H9 (cell line): ENCODE measurements around the gene BLOC1S3. TPM values are rescaled to one million over a fixed set of nuclear protein-coding genes. Genes with fewer than 3 reads are reported as not detected.
A peak's percentile ranks its signal among the peaks of the same experiment; 100 is the strongest.

ENCODE experiments used
- DNase-seq: peaks from one replicate; pipeline ENCODE4 v3.0.0-alpha.2; 2017
- H2AFZ ChIP-seq: one replicate; pipeline ENCODE4 v1.6.1; 2013; ENCODE audit warnings: mild to moderate bottlenecking, low read length, control low read depth, moderate library complexity
- H2AK5ac ChIP-seq: 2 replicates; pipeline ENCODE4 v1.6.1; 2013; ENCODE audit warnings: low read length, control low read depth, mixed read lengths; ENCODE audit not compliant: insufficient read length
- H2BK120ac ChIP-seq: one replicate; pipeline ENCODE4 v1.6.1; 2013; ENCODE audit warnings: low read depth, mild to moderate bottlenecking, low read length, control low read depth, inconsistent platforms; ENCODE audit not compliant: poor library complexity, severe bottlenecking
- H2BK12ac ChIP-seq: 2 replicates; pipeline ENCODE4 v1.6.1; 2013; ENCODE audit warnings: low read length, control low read depth, mixed read lengths, low read depth; ENCODE audit not compliant: insufficient read length
- H2BK15ac ChIP-seq: 2 replicates; pipeline ENCODE4 v1.6.1; 2013; ENCODE audit warnings: low read depth, low read length, control low read depth
- H2BK20ac ChIP-seq: one replicate; pipeline ENCODE4 v1.6.1; 2013; ENCODE audit warnings: low read depth, mild to moderate bottlenecking, low read length, control low read depth, inconsistent platforms; ENCODE audit not compliant: poor library complexity, severe bottlenecking
- H2BK5ac ChIP-seq: 2 replicates; pipeline ENCODE4 v1.6.1; 2013; ENCODE audit warnings: low read length, control low read depth, mixed read lengths; ENCODE audit not compliant: insufficient read length
- H3K14ac ChIP-seq: 2 replicates; pipeline ENCODE4 v1.6.1; 2013; ENCODE audit warnings: low read length, control low read depth; ENCODE audit not compliant: insufficient read depth
- H3K18ac ChIP-seq: 2 replicates; pipeline ENCODE4 v1.6.1; 2013; ENCODE audit warnings: low read depth, mild to moderate bottlenecking, mixed read lengths, low read length, control low read depth; ENCODE audit not compliant: insufficient read length
- H3K23ac ChIP-seq: 2 replicates; pipeline ENCODE4 v1.6.1; 2013; ENCODE audit warnings: low read length, control low read depth, mixed read lengths, low read depth; ENCODE audit not compliant: insufficient read length
- H3K23me2 ChIP-seq: 2 replicates; pipeline ENCODE4 v1.6.1; 2013; ENCODE audit warnings: low read depth, mild to moderate bottlenecking, mixed read lengths, low read length, control low read depth; ENCODE audit not compliant: insufficient read length, poor library complexity, severe bottlenecking
- H3K27ac ChIP-seq: 2 replicates; pipeline ENCODE4 v1.5.1; 2013; ENCODE audit warnings: low read length, control low read depth, mixed read lengths, low read depth; ENCODE audit not compliant: insufficient read length
- H3K27me3 ChIP-seq: 2 replicates; pipeline ENCODE4 v1.6.1; 2013; ENCODE audit warnings: low read length, control low read depth, inconsistent platforms; ENCODE audit not compliant: insufficient read depth
- H3K4ac ChIP-seq: 2 replicates; pipeline ENCODE4 v1.6.1; 2013; ENCODE audit warnings: low read depth, mild to moderate bottlenecking, control low read depth, inconsistent platforms, low read length, moderate library complexity
- H3K4me1 ChIP-seq: 2 replicates; pipeline ENCODE4 v1.6.1; 2013; ENCODE audit warnings: low read length, control low read depth, inconsistent platforms; ENCODE audit not compliant: insufficient read depth
- H3K4me2 ChIP-seq: 2 replicates; pipeline ENCODE4 v1.6.1; 2013; ENCODE audit warnings: low read length, control low read depth, mixed read lengths; ENCODE audit not compliant: insufficient read length, insufficient read depth
- H3K56ac ChIP-seq: 2 replicates; pipeline ENCODE4 v1.6.1; 2013; ENCODE audit warnings: low read depth, mild to moderate bottlenecking, mixed read lengths, low read length, control low read depth; ENCODE audit not compliant: insufficient read length
- H3K79me1 ChIP-seq: 2 replicates; pipeline ENCODE4 v1.6.1; 2013; ENCODE audit warnings: low read depth, mild to moderate bottlenecking, moderate library complexity, low read length, control low read depth, inconsistent platforms; ENCODE audit not compliant: insufficient read depth, poor library complexity, severe bottlenecking
- H3K79me2 ChIP-seq: 2 replicates; pipeline ENCODE4 v1.6.1; 2013; ENCODE audit warnings: low read length, control low read depth, inconsistent platforms; ENCODE audit not compliant: insufficient read depth
- H3K9ac ChIP-seq: 2 replicates; pipeline ENCODE4 v1.6.1; 2013; ENCODE audit warnings: low read length, control low read depth, mixed read lengths; ENCODE audit not compliant: insufficient read length; ENCODE audit errors: extremely low read depth
- H3K9me3 ChIP-seq: one replicate; pipeline ENCODE4 v1.6.1; 2013; ENCODE audit warnings: low read depth, low read length, inconsistent platforms; ENCODE audit not compliant: control insufficient read depth
- H3T11ph ChIP-seq: one replicate; pipeline ENCODE4 v1.6.1; 2013; ENCODE audit warnings: mild to moderate bottlenecking, low read length, control low read depth, inconsistent platforms
- H4K20me1 ChIP-seq: one replicate; pipeline ENCODE4 v1.6.1; 2013; ENCODE audit not compliant: control insufficient read depth, insufficient read length, insufficient read depth
- H4K5ac ChIP-seq: 2 replicates; pipeline ENCODE4 v1.6.1; 2013; ENCODE audit warnings: low read depth, mild to moderate bottlenecking, mixed read lengths, low read length, control low read depth; ENCODE audit not compliant: insufficient read length
- H4K8ac ChIP-seq: replicated peaks from 2 replicates; pipeline ENCODE4 v1.6.1; 2013; ENCODE audit warnings: low read length, control low read depth, mixed read lengths, low read depth; ENCODE audit not compliant: insufficient read length
- H4K91ac ChIP-seq: 2 replicates; pipeline ENCODE4 v1.6.1; 2013; ENCODE audit warnings: low read depth, mild to moderate bottlenecking, moderate library complexity, mixed read lengths, low read length, control low read depth; ENCODE audit not compliant: insufficient read length
- H3K27ac Mint-ChIP-seq, 3 experiments: 2 replicates in 2 of 3; 3 replicates in 1 of 3; pipeline ENCODE4 v1.8.0; 2020 to 2021; ENCODE audit warnings: mixed read lengths in 3 of 3, mild to moderate bottlenecking in 1 of 3, moderate library complexity in 1 of 3
- H3K27me3 Mint-ChIP-seq: 2 replicates; pipeline ENCODE4 v1.8.0; 2021; ENCODE audit warnings: low read depth, mild to moderate bottlenecking, moderate library complexity, mixed read lengths
- H3K36me3 Mint-ChIP-seq, 3 experiments: 2 replicates in 2 of 3; 3 replicates in 1 of 3; pipeline ENCODE4 v1.8.0; 2020 to 2021; ENCODE audit warnings: low read depth in 3 of 3, mixed read lengths in 3 of 3; ENCODE audit not compliant: insufficient read depth in 1 of 3
- H3K4me1 Mint-ChIP-seq, 2 experiments: 2 replicates each; pipeline ENCODE4 v1.8.0; 2020; ENCODE audit warnings: mixed read lengths in 2 of 2
- H3K4me3 Mint-ChIP-seq, 2 experiments: 2 replicates in 1 of 2; 3 replicates in 1 of 2; pipeline ENCODE4 v1.8.0; 2020 to 2021; ENCODE audit warnings: mild to moderate bottlenecking in 2 of 2, mixed read lengths in 2 of 2, moderate library complexity in 1 of 2
- H3K9me3 Mint-ChIP-seq, 2 experiments: 2 replicates in 1 of 2; 3 replicates in 1 of 2; pipeline ENCODE4 v1.8.0; 2020; ENCODE audit warnings: mild to moderate bottlenecking in 2 of 2, mixed read lengths in 2 of 2, moderate library complexity in 1 of 2
- CTCF ChIP-seq: fragments of 200-600 bp; sonication (generic); conservative IDR thresholded peaks from 3 replicates; pipeline ENCODE4 v1.8.0; 2021; ENCODE audit warnings: antibody characterized with exemption, mild to moderate bottlenecking
- WGBS: extraction: QIAGEN DNeasy Blood & Tissue Kit; methylation state at CpG from one replicate; pipeline ENCODE4 v1.1.7; 2013; ENCODE audit warnings: missing lambda C conversion rate, low lambda C conversion rate, mixed read lengths; ENCODE audit not compliant: insufficient read length; ENCODE audit errors: extremely low coverage; 5-methylcytosine and 5-hydroxymethylcytosine counted together
- total RNA-seq: library from RNA; stranded (reverse); gene quantifications from 2 replicates; pipeline ENCODE4 v1.2.1, GENCODE V29; 2021

Gene BLOC1S3
- total RNA-seq, 1 experiment from 2014 or later = 9.2 TPM

DNA sequence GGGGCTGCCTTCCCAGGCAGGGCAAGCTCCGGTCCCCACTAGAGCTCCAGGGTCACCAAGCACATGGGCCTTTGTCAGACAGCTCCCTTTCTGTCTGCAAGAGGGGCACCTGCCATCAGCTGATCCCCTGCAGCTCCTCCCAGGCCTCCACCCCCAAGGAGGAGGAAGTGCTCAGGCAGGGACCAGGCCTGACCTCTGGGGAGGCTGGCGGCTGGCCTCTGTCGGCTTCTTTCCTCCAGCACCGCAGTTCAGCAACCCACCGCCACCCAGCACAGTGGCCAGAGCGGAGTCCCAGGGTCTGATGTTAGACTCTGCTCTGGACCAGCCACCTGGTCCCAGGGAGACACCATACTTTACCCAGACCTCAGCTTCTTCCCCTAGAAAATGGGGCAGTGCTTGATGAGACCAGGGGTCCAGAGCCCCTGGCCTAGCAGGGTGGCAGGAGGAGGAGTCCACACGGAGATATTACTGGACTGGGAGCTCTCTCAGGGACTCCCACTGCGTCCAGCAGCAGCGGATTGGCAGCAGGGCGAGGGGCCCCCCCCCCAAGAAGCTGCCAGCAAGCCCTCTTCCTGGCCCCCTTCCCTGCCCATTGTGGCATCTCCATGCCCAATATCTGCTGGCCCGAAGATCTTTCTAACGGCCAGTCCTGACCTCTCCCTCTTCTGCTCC is 41.9 kb upstream of the BLOC1S3 start:
- Mint-ChIP-seq H3K9me3 (no peaks in the 10 kb centered on the region), H3K4me1 (peaks cover 27 to 29% of the 10 kb centered on the region in 2 experiments), H3K36me3 (peaks cover 7 to 10% (median 10%) of the 10 kb centered on the region in 3 experiments; a peak in 6 of 7 replicates), H3K27ac (peak overlapping the region in 2 of 3 experiments; percentile 87 to 88; a peak in 4 of 7 replicates), H3K4me3 (no peak overlapping the region; a peak in 1 of 5 replicates), H3K27me3 (no peaks in the 10 kb centered on the region)
- H4K5ac ChIP-seq = no peak overlapping the region
- H3K23ac ChIP-seq = no peak overlapping the region
- no peak overlapping the region for H2BK12ac ChIP-seq
- H3K56ac ChIP-seq = no peak overlapping the region
- H2BK120ac ChIP-seq = no peak overlapping the region
- H2AK5ac ChIP-seq = no peak overlapping the region
- peak overlapping the region; percentile 28 for H3K18ac ChIP-seq
- no peak overlapping the region for H3K4me2 ChIP-seq
- H2BK15ac ChIP-seq = no peak overlapping the region
- no peaks in the 10 kb centered on the region for H4K20me1 ChIP-seq
- DNase-seq = no peak
- H3K27me3 ChIP-seq = no peaks in the 10 kb centered on the region
- H3K23me2 ChIP-seq = no peaks in the 10 kb centered on the region
- peak overlapping the region; percentile 40; the same call in 1 of the 2 replicates for H3K14ac ChIP-seq
- H3K4me1 ChIP-seq = no peaks in the 10 kb centered on the region
- H2BK5ac ChIP-seq = no peak overlapping the region
- H3T11ph ChIP-seq = no peak overlapping the region
- no CpG with 5 or more reads among the region's 12 CpGs for WGBS
- no peak overlapping the region for H4K91ac ChIP-seq
- H3K27ac ChIP-seq = no peak overlapping the region
- no peak overlapping the region for H2BK20ac ChIP-seq
- no peak overlapping the region for H4K8ac ChIP-seq
- no peaks in the 10 kb centered on the region; the same call in 1 of the 2 replicates for H3K79me2 ChIP-seq
- no peak overlapping the region for H3K4ac ChIP-seq
- H3K9ac ChIP-seq = no peak overlapping the region
- no peaks in the 10 kb centered on the region for H3K79me1 ChIP-seq
- H3K9me3 ChIP-seq = no peaks in the 10 kb centered on the region
- no peak overlapping the region for H2AFZ ChIP-seq
- no peak for TF ChIP-seq CTCF
